Ectodermal cell (in vitro differentiated cells): ENCODE results near the gene ZNF664.

ENCODE experiments used
- H3K27ac ChIP-seq: 2 replicates; pipeline ENCODE4 v1.7.0; 2013; ENCODE audit warnings: mild to moderate bottlenecking, low read depth, low read length; ENCODE audit not compliant: insufficient read depth, poor library complexity, severe bottlenecking
- H3K27me3 ChIP-seq: 2 replicates; pipeline ENCODE4 v1.7.0; 2013; ENCODE audit warnings: mild to moderate bottlenecking, low read length; ENCODE audit not compliant: insufficient read depth, control insufficient read depth, poor library complexity, severe bottlenecking
- H3K36me3 ChIP-seq: one replicate; pipeline ENCODE4 v1.7.0; 2013; ENCODE audit warnings: low read length; ENCODE audit not compliant: control insufficient read depth, insufficient read depth
- H3K4me1 ChIP-seq: one replicate; pipeline ENCODE4 v1.7.0; 2013; ENCODE audit warnings: low read length; ENCODE audit not compliant: control insufficient read depth, insufficient read depth
- H3K4me3 ChIP-seq: 2 replicates; pipeline ENCODE4 v1.7.0; 2013; ENCODE audit warnings: low read depth, low read length, control low read depth; ENCODE audit not compliant: insufficient read depth
- H3K9me3 ChIP-seq: 2 replicates; pipeline ENCODE4 v1.7.0; 2013; ENCODE audit warnings: mild to moderate bottlenecking, low read length, moderate library complexity; ENCODE audit not compliant: control insufficient read depth
- WGBS, 2 experiments: methylation state at CpG; one replicate each; pipeline ENCODE4 v1.1.7; 2013; ENCODE audit warnings: missing lambda C conversion rate in 2 of 2; 5-methylcytosine and 5-hydroxymethylcytosine counted together

The ZNF664 gene

DNA sequence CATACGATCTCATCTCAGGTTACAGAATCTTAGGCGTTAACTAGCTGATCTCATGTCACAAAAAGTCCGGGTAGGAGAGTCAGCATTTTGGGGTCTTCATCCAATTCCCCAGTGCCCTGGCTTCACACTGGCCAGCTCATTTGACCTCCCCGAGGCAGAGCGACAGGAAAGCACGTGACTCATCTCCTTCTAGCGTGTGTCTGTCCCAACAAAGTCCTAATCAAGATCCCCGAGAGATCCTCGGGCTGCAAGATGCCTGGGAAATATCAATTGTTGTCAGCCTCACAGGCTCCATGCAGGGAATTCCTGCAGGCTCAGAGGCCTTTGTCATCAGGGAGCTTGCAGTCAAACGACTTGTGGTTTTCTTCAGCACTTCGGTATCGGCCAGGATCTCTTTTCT is 57.5 kb downstream of the ZNF664 start:
- H3K27ac ChIP-seq = no peak overlapping the region
- H3K9me3 ChIP-seq = no peaks in the 10 kb centered on the region
- WGBS, 2 experiments = 51 to 58% methylated on average over 12 of the region's 12 CpGs
- no peak overlapping the region for H3K4me3 ChIP-seq
- H3K36me3 ChIP-seq = no peaks in the 10 kb centered on the region
- peaks cover 5% of the 10 kb centered on the region for H3K4me1 ChIP-seq
- H3K27me3 ChIP-seq = no peaks in the 10 kb centered on the region

DNA sequence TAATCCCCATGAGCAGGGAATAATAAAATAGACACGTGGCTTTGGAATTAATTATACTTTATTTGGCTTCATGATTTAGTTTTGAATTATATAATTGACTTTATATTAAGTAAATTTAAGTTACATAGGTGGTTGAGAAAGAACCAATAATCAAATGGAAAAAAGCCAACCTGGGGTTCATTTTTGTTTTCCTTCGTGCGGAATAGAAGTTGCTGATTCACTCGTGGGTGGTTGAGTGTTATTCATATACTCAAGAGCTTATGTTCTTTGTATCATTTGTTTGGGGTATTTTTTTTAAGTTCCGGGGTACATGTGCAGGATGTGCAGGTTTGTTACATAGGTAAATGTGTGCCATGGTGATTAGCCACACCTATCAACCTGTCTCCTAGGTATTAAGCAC is 58.0 kb downstream of the ZNF664 start:
- H3K4me1 ChIP-seq = peaks cover 11% of the 10 kb centered on the region
- H3K4me3 ChIP-seq = no peak overlapping the region
- no peak overlapping the region for H3K27ac ChIP-seq
- 96 to 97% methylated on average over 4 to 5 of the region's 5 CpGs for WGBS, 2 experiments
- no peaks in the 10 kb centered on the region for H3K36me3 ChIP-seq
- H3K9me3 ChIP-seq = no peaks in the 10 kb centered on the region
- H3K27me3 ChIP-seq = no peaks in the 10 kb centered on the region

DNA sequence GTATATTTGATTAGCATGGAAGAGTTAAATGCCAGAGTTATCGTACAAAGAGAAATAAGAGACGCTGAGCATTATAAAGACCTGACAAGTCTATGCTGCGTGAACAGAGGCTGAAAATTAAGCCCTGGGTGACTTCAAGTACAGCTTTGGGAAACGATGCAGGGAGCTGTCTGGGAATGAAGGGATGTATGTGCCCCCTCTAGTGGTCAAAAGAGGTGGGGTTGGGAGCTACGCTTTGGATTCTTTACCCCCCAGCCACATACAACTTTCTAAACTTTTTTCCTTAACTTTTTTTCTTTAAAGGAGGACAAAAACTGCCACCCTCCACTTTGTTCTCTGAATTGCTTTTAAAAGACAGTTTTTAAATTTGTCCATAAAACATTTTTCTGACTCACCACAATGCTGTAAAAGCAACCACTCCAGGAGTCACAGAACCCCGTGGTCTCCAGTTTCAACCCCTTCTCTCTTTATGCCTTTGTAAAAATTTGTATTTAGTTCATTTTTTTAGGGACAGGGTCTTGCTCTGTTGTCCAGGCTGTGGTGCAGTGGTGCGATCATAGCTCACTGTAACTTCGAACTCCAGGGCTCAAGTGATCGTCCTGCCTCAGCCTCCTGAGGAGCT is 59.4 kb downstream of the ZNF664 start:
- Histone ChIP-seq H3K4me3 (no peak overlapping the region), H3K36me3 (no peaks in the 10 kb centered on the region), H3K4me1 (peaks cover 15% of the 10 kb centered on the region), H3K27me3 (no peaks in the 10 kb centered on the region), H3K27ac (no peak overlapping the region), H3K9me3 (no peaks in the 10 kb centered on the region)
- WGBS, 2 experiments = 71 to 81% methylated on average over 9 of the region's 9 CpGs

DNA sequence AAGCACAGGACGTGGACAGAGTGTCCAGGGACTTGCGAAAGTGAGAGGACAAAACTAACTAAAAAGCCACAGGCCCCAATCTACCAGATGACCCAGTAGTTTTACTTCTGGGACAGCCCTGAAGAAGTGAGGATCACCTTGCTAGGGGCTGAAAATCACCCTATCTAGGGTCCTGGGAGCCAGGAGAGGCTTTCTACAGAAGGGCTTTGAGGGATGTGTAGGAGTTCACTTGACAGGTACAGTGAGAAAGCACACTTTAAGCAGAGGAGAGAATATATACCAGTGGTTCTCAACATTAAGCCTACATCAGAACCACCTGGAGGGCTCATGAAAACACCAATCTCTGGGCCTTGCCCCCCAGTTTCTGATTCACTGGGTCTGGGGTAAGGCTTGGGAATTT is 60.8 kb downstream of the ZNF664 start:
- no peaks in the 10 kb centered on the region for H3K36me3 ChIP-seq
- no peaks in the 10 kb centered on the region for H3K9me3 ChIP-seq
- no peaks in the 10 kb centered on the region for H3K27me3 ChIP-seq
- peaks cover 12% of the 10 kb centered on the region for H3K4me1 ChIP-seq
- no peak overlapping the region for H3K27ac ChIP-seq
- H3K4me3 ChIP-seq = no peak overlapping the region
- 93 to 95% methylated on average over 2 of the region's 2 CpGs for WGBS, 2 experiments

DNA sequence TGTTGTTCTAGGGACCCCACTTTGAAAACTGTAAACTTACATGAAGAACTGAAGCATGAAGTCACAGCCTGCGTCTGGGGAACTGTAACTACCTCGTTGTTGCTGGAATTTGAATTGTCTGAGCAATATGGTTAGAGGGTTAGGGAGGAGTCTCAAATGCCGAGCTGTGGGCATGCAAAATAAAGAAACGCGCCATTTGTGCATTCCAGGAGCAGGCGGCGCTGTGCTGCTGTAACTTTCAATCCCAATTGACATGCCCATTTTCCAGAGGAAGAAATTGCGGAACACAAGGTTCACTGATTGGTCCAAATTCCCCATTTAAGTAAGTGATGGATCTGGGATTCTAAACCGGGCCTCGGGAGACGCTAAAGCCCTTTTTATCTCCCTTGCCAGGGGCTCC is 61.3 kb downstream of the ZNF664 start:
- WGBS, 2 experiments = 91 to 92% methylated on average over 11 of the region's 11 CpGs

DNA sequence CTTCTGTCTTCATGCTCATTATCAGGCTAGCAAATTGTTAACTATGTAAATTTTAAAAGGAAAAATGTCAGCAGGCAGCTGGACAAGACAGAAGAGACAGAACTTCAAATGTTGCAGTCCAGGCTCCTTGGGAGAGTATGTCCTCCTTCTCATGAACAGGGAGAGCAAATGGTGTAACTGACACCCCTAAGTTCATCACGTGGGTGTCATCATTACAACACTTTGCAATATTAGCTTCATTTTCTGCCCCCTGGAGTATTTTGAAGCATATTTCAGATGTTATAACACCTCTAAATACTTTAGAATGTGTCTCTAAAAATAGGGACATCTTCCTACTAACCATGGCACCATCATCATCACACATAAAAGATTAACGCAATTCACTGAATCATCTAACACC is 62.1 kb downstream of the ZNF664 start:
- H3K36me3 ChIP-seq = no peaks in the 10 kb centered on the region
- H3K4me1 ChIP-seq = peaks cover 12% of the 10 kb centered on the region
- H3K4me3 ChIP-seq = no peak overlapping the region
- H3K27ac ChIP-seq = no peak overlapping the region
- H3K9me3 ChIP-seq = no peaks in the 10 kb centered on the region
- WGBS, 2 experiments = 86 to 87% methylated on average over 2 of the region's 2 CpGs
- no peaks in the 10 kb centered on the region for H3K27me3 ChIP-seq

More for the DNA sequence above, 61.3 kb downstream of the ZNF664 start:
- H3K4me1 ChIP-seq = peaks cover 12% of the 10 kb centered on the region
- no peaks in the 10 kb centered on the region for H3K27me3 ChIP-seq
- H3K9me3 ChIP-seq = no peaks in the 10 kb centered on the region
- no peak overlapping the region for H3K4me3 ChIP-seq
- H3K27ac ChIP-seq = no peak overlapping the region
- H3K36me3 ChIP-seq = no peaks in the 10 kb centered on the region

- Histone ChIP-seq H3K9me3 (no peaks in the 10 kb centered on the region), H3K27me3 (no peaks in the 10 kb centered on the region), H3K4me3 (no peak overlapping the region), H3K36me3 (no peaks in the 10 kb centered on the region), H3K4me1 (peaks cover 12% of the 10 kb centered on the region), H3K27ac (peak overlapping the region; percentile 60)
- 54 to 57% methylated on average over 7 of the region's 7 CpGs for WGBS, 2 experiments
Observed at GRCh38 chr12:124036171-124036598, 63.2 kb downstream of the ZNF664 start.

DNA sequence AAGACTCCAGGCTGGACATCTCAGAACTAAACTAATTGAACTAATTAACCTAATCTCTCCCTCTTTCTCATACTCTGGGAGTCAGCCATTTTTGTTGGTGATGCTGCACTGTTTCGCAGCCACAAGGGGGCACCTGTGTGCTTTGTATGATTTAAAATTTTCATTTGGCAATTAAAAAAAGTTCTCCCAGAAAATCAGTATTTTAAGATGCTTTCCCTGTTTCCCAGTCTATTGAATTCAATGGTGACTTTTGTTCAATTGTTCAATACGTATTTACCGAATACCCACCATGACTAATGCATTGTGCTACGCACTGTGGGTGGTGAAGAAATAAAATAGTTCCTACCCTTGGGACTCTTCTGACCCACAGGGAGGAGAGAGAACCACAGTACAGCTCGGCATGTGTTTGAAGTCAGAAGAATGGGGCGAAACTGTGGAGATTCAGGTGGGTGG is 63.7 kb downstream of the ZNF664 start:
- Histone ChIP-seq H3K27me3 (no peaks in the 10 kb centered on the region), H3K27ac (peak overlapping the region; percentile 60)
- WGBS, 2 experiments = 30 to 39% methylated on average over 3 to 6 of the region's 6 CpGs

GRCh38 chr12:124037331-124037730 is 64.3 kb downstream of the ZNF664 start:
- H3K9me3 ChIP-seq = no peaks in the 10 kb centered on the region
- no peaks in the 10 kb centered on the region for H3K27me3 ChIP-seq
- H3K4me1 ChIP-seq = peaks cover 12% of the 10 kb centered on the region
- H3K27ac ChIP-seq = no peak overlapping the region
- no peak overlapping the region for H3K4me3 ChIP-seq
- 80 to 93% methylated on average over 1 of the region's 1 CpG for WGBS, 2 experiments
- H3K36me3 ChIP-seq = no peaks in the 10 kb centered on the region

More for the DNA sequence above, 63.7 kb downstream of the ZNF664 start:
- H3K4me3 ChIP-seq = no peak overlapping the region
- H3K36me3 ChIP-seq = no peaks in the 10 kb centered on the region
- H3K4me1 ChIP-seq = peaks cover 12% of the 10 kb centered on the region
- no peaks in the 10 kb centered on the region for H3K9me3 ChIP-seq

- 89 to 95% methylated on average over 3 of the region's 3 CpGs for WGBS, 2 experiments
- Histone ChIP-seq H3K9me3 (no peaks in the 10 kb centered on the region), H3K4me3 (no peak overlapping the region), H3K4me1 (peaks cover 12% of the 10 kb centered on the region), H3K36me3 (no peaks in the 10 kb centered on the region), H3K27ac (no peak overlapping the region), H3K27me3 (no peaks in the 10 kb centered on the region)
Observed at GRCh38 chr12:124039276-124039675, 66.3 kb downstream of the ZNF664 start.
